A673 (cell line): ENCODE data around the gene PIGN. TPM values are rescaled to one million over a fixed set of nuclear protein-coding genes. Genes with fewer than 3 reads are reported as not detected.

Experiments used
- BruUV-seq: library from RNA; stranded (reverse); fragments of 400-500 nt; replicated peaks from 2 replicates; lab custom pipeline; 2021; lab: Mats Ljungman, UMichigan
- CTCF ChIA-PET: fragments of 300-600 bp; sonication (Branson Sonifier 250); formaldehyde crosslinking; loops from one replicate; lab custom pipeline; 2022; ENCODE audit warnings: antibody characterized with exemption; lab: Charles Lee
- POLR2A ChIA-PET: fragments of 300-600 bp; sonication (Branson Sonifier 250); formaldehyde crosslinking; loops from one replicate; lab custom pipeline; 2022; ENCODE audit warnings: antibody characterized with exemption; ENCODE audit not compliant: low non-redundant PET; lab: Charles Lee
- DNase-seq: peaks from one replicate; pipeline ENCODE4 v3.0.0-alpha.2; 2015; ENCODE audit warnings: low spot score
- H3K27ac ChIP-seq: fragments of 200-600 bp; sonication (generic); 2 replicates; pipeline ENCODE4 v1.5.1; 2016; ENCODE audit warnings: mixed run types, low read depth, mild to moderate bottlenecking, mixed read lengths, antibody characterized with exemption, low read length; ENCODE audit not compliant: poor library complexity, severe bottlenecking
- H3K27me3 ChIP-seq: fragments of 200-600 bp; sonication (generic); replicated peaks from 2 replicates; pipeline ENCODE4 v1.6.1; 2017; ENCODE audit warnings: mixed run types, low read depth, mild to moderate bottlenecking, mixed read lengths, antibody characterized with exemption, low read length; ENCODE audit not compliant: insufficient read depth, poor library complexity
- H3K36me3 ChIP-seq: fragments of 200-600 bp; sonication (generic); 2 replicates; pipeline ENCODE4 v1.6.1; 2016; ENCODE audit warnings: mixed run types, mild to moderate bottlenecking, mixed read lengths, antibody characterized with exemption, low read length; ENCODE audit not compliant: insufficient read depth, poor library complexity, severe bottlenecking
- H3K4me1 ChIP-seq: fragments of 200-600 bp; sonication (generic); 2 replicates; pipeline ENCODE4 v1.6.1; 2017; ENCODE audit warnings: mixed run types, mild to moderate bottlenecking, mixed read lengths, antibody characterized with exemption, low read length; ENCODE audit not compliant: insufficient read depth, poor library complexity, severe bottlenecking
- H3K4me3 ChIP-seq: fragments of 200-600 bp; sonication (generic); 2 replicates; pipeline ENCODE4 v1.5.1; 2016; ENCODE audit warnings: low read depth, mixed run types, mild to moderate bottlenecking, mixed read lengths, low read length; ENCODE audit not compliant: poor library complexity, severe bottlenecking
- H3K9me3 ChIP-seq: fragments of 200-600 bp; sonication (generic); 2 replicates; pipeline ENCODE4 v1.6.1; 2016; ENCODE audit warnings: mixed run types, low read depth, mild to moderate bottlenecking, mixed read lengths, antibody characterized with exemption, low read length; ENCODE audit not compliant: poor library complexity, severe bottlenecking
- EZH2 ChIP-seq: fragments of 200-600 bp; sonication (generic); IDR thresholded peaks from 2 replicates; pipeline ENCODE4 v1.6.1; 2017; ENCODE audit warnings: borderline replicate concordance, low read depth, mild to moderate bottlenecking, mixed read lengths, antibody characterized with exemption, low read length; ENCODE audit not compliant: poor library complexity, severe bottlenecking
- intact Hi-C: fragments of 100-400 bp; cut with micrococcal nuclease; formaldehyde crosslinking; loops from one replicate; pipeline ENCODE4 v1.10.0; 2022; ENCODE audit not compliant: unreplicated experiment
- total RNA-seq: library from RNA; stranded (reverse); gene quantifications from 2 replicates; pipeline ENCODE4 v1.2.3, GENCODE V29; 2021
- TF ChIP-seq, protein P1 (sequence below): fragments of 300-800, 200-600 bp; sonication (generic); conservative IDR thresholded peaks from 2 replicates; pipeline ENCODE4 v1.5.1; 2017; ENCODE audit warnings: low read depth, mild to moderate bottlenecking, antibody characterized with exemption, low read length, moderate library complexity, mixed read lengths

The PIGN gene
- total RNA-seq, 1 experiment from 2014 or later: 23.8 TPM

DNA sequence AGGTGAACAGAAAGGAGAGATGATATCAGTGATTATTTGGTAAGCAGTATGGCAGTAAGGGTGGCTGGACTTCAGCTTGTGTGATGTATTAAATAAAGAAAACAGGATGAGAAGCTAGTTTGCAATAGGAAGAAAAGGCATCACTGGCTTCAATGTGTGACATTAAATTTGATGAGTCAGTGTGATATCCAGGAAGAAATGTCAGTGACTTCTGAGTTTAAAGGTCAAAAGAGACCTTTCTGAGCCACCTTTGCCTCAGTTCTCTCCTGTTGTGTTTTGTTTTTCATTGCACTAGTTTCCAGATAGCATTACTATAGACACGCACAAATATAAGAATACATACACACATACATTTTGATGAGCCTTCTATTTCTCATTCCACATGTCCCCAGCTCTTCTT, 105.6 kb downstream of the PIGN start:
- CTCF ChIA-PET: no interaction called here
- no peaks in the 10 kb centered on the region for H3K36me3 ChIP-seq
- DNase-seq: no peak
- no TSS peak for BruUV-seq
- H3K9me3 ChIP-seq: no peaks in the 10 kb centered on the region
- H3K27ac ChIP-seq: no peak overlapping the region
- intact Hi-C loops: no loop called here
- peaks cover 3% of the 10 kb centered on the region for H3K4me1 ChIP-seq
- TF ChIP-seq EZH2: no peak
- TF ChIP-seq, protein P1, sequence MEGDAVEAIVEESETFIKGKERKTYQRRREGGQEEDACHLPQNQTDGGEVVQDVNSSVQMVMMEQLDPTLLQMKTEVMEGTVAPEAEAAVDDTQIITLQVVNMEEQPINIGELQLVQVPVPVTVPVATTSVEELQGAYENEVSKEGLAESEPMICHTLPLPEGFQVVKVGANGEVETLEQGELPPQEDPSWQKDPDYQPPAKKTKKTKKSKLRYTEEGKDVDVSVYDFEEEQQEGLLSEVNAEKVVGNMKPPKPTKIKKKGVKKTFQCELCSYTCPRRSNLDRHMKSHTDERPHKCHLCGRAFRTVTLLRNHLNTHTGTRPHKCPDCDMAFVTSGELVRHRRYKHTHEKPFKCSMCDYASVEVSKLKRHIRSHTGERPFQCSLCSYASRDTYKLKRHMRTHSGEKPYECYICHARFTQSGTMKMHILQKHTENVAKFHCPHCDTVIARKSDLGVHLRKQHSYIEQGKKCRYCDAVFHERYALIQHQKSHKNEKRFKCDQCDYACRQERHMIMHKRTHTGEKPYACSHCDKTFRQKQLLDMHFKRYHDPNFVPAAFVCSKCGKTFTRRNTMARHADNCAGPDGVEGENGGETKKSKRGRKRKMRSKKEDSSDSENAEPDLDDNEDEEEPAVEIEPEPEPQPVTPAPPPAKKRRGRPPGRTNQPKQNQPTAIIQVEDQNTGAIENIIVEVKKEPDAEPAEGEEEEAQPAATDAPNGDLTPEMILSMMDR: no peak
- no peak overlapping the region for H3K4me3 ChIP-seq
- H3K27me3 ChIP-seq: no peaks in the 10 kb centered on the region
- POLR2A ChIA-PET: no interaction called here

DNA sequence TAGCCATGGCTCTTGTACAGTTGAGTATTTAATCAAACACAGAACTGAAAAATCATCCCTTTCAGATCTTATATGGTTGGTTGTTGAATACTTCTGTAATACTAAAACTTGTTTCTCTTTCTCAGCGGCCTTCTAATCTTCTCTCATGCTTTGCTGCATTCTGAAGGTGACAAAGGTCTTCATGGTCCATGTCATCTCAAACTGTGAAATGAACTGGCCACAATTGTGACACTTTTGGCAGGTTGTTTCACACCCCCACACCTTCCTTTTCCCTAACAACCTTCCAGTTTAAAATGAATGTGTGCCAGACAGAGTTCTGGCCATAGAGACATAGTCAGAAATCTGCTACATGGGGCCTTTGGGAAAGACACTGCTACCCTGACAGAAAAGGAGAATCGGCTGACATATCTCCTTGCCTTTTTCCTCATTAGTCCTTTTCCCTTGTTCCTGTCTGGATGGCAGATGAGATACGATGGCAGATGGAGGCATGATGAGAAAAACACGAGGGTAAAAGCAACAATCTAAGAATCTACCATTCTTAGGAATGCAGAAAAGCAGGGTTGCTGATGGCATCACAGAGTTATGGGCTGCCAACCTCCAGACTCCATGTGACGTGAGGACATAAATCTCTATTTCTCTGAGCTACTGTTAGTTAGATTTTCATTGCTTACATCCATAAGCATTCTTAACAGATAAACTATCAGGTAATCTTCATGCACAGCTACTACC, 106.5 kb downstream of the PIGN start:
- Histone ChIP-seq H3K36me3 (no peaks in the 10 kb centered on the region), H3K4me3 (no peak overlapping the region), H3K4me1 (peaks cover 3% of the 10 kb centered on the region), H3K9me3 (no peaks in the 10 kb centered on the region), H3K27ac (no peak overlapping the region), H3K27me3 (no peaks in the 10 kb centered on the region)
- no TSS peak for BruUV-seq
- DNase-seq: no peak
- TF ChIP-seq EZH2: no peak
- TF ChIP-seq, protein P1: no peak
- POLR2A ChIA-PET: no interaction called here
- CTCF ChIA-PET: no interaction called here
- intact Hi-C loops: no loop called here

DNA sequence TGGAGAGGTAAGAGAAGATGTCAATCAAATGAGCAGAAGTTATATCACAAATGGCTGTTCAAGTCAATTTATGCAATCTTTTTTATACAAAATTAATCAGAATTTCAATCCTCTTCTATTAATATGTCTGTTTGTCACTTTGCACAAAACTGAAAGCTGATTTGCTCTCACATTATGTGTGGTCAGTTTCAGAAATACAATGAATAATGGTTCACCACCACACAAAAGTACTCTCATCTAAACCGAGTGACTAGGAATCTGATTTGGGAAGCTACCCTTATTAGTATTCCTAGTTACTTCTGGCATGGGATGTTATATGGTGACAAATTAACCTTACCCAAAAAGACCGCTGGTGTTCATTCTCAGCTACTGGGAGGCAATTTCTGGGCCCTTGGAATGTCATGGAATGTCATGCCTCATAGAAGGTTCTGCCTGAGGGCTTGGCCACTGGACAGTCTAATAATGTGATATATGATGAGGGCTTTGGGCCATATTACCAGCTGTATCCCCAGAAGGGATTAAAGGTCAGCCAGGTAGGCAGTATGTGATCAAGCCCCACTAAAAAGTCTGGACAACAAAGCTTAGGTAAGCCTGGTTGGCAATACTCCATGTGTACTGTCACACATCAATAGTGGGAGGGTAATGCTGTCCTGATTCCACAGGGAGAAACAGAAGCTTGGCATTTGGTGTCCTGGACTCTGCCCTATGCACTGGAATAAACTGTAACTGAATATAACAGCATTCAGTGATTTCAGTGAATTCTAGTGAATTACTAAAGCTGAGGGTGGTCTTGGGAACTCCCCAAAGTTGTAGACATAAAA, 113.2 kb downstream of the PIGN start:
- CTCF ChIA-PET: no interaction called here
- Histone ChIP-seq H3K4me3 (no peak overlapping the region), H3K4me1 (no peaks in the 10 kb centered on the region), H3K9me3 (no peaks in the 10 kb centered on the region), H3K36me3 (no peaks in the 10 kb centered on the region), H3K27ac (no peak overlapping the region), H3K27me3 (no peaks in the 10 kb centered on the region)
- BruUV-seq: no TSS peak
- DNase-seq: no peak
- POLR2A ChIA-PET: no interaction called here
- no peak for TF ChIP-seq EZH2
- TF ChIP-seq, protein P1: no peak
- intact Hi-C loops: no loop called here
